IPS DF 6.9 (cell line): ENCODE results near the gene COTL1.
"Not testable (repeated sequence)": the region's sequence is repeated elsewhere in the genome, so short reads cannot be mapped to it uniquely, and the experiment has no call there.

ENCODE experiments used
- DNase-seq: peaks from one replicate; pipeline ENCODE4 v3.0.0-alpha.2; 2013; ENCODE audit warnings: low read depth, low spot score
- H3K27ac ChIP-seq: one replicate; pipeline ENCODE4 v1.5.1; 2013; ENCODE audit warnings: low read length, control low read depth
- H3K27me3 ChIP-seq: 2 replicates; pipeline ENCODE4 v1.6.1; 2013; ENCODE audit warnings: mild to moderate bottlenecking, low read length; ENCODE audit not compliant: control insufficient read depth, insufficient read depth
- H3K36me3 ChIP-seq: 2 replicates; pipeline ENCODE4 v1.6.1; 2013; ENCODE audit warnings: low read length; ENCODE audit not compliant: control insufficient read depth, insufficient read depth
- H3K4me1 ChIP-seq: 2 replicates; pipeline ENCODE4 v1.6.1; 2013; ENCODE audit warnings: low read length; ENCODE audit not compliant: control insufficient read depth, insufficient read depth
- H3K4me3 ChIP-seq: 2 replicates; pipeline ENCODE4 v1.5.1; 2013; ENCODE audit warnings: mild to moderate bottlenecking, low read length
- H3K9me3 ChIP-seq: 2 replicates; pipeline ENCODE4 v1.6.1; 2013; ENCODE audit warnings: low read length, inconsistent platforms; ENCODE audit not compliant: control insufficient read depth, insufficient read depth
- WGBS: extraction: QIAGEN DNeasy Blood & Tissue Kit; methylation state at CpG from one replicate; pipeline ENCODE4 v1.1.7; 2013; ENCODE audit warnings: mixed read lengths, missing lambda C conversion rate; ENCODE audit not compliant: insufficient read length, insufficient coverage; 5-methylcytosine and 5-hydroxymethylcytosine counted together

COTL1 gene

DNA sequence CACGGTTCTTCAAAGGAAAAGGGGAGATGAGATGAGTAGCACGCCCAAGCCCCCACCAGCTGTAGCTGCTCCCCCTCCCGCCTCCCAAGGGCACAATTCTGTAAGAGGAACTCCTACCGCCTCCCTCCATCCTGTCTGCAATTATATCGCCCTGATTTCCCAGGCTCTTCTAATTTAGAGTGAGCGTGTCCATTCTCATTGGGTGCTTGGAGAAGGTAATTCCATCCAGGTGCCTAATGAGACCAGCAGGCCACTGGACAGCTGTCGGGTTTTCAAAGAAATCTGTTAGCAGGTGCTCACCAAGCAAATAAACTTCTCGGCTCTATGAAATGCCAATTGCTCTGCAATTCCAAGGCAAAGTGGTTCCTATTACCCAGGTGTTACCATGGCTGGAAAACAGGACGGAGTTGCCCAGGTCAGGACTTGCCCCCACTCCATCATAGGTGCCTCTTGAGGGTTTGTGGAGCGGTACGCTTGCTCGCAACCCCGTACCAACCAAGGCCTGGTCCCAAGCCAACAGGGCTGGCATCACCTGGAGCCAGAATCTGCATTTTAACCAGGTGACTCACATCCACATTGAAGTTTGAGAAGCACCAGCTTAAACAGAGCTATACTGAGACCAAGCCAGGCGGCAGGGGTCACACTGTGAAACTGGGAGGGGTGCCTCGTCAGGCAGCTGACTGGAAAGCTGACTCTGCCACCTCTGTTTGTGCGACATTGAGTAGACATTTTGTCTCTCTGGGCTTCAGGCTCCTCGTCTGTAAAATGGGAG lies 97.0 kb downstream of the COTL1 start:
- no peak overlapping the region for H3K4me3 ChIP-seq
- H3K27ac ChIP-seq, result no peak overlapping the region
- WGBS, result no CpG with 5 or more reads among the region's 17 CpGs
- H3K4me1 ChIP-seq, result no peaks in the 10 kb centered on the region
- no peaks in the 10 kb centered on the region for H3K27me3 ChIP-seq
- no peaks in the 10 kb centered on the region for H3K9me3 ChIP-seq
- H3K36me3 ChIP-seq, result no peaks in the 10 kb centered on the region
- no peak for DNase-seq

- Histone ChIP-seq H3K27me3 (no peaks in the 10 kb centered on the region), H3K4me1 (no peaks in the 10 kb centered on the region; the same call in 1 of the 2 replicates)
- no CpG with 5 or more reads among the region's 11 CpGs for WGBS
Observed at GRCh38 chr16:84519855-84520254, 98.0 kb downstream of the COTL1 start.

GRCh38 chr16:84518804-84519341 lies 99.0 kb downstream of the COTL1 start:
- H3K4me3 ChIP-seq, result no peak overlapping the region
- DNase-seq, result no peak
- no peaks in the 10 kb centered on the region; the same call in 1 of the 2 replicates for H3K4me1 ChIP-seq
- H3K36me3 ChIP-seq, result no peaks in the 10 kb centered on the region
- H3K9me3 ChIP-seq, result no peaks in the 10 kb centered on the region
- no peaks in the 10 kb centered on the region for H3K27me3 ChIP-seq
- no peak overlapping the region for H3K27ac ChIP-seq
- WGBS, result no CpG with 5 or more reads among the region's 17 CpGs

More at GRCh38 chr16:84519855-84520254, 98.0 kb downstream of the COTL1 start:
- Histone ChIP-seq H3K9me3 (no peaks in the 10 kb centered on the region), H3K27ac (no peak overlapping the region), H3K4me3 (no peak overlapping the region), H3K36me3 (no peaks in the 10 kb centered on the region)
- no peak for DNase-seq

GRCh38 chr16:84518220-84518619 lies 99.7 kb downstream of the COTL1 start:
- H3K27me3 ChIP-seq, H3K4me3 ChIP-seq, H3K4me1 ChIP-seq, H3K27ac ChIP-seq, H3K36me3 ChIP-seq, DNase-seq, H3K9me3 ChIP-seq: not testable (repeated sequence)
- no CpG with 5 or more reads among the region's 3 CpGs for WGBS

DNA sequence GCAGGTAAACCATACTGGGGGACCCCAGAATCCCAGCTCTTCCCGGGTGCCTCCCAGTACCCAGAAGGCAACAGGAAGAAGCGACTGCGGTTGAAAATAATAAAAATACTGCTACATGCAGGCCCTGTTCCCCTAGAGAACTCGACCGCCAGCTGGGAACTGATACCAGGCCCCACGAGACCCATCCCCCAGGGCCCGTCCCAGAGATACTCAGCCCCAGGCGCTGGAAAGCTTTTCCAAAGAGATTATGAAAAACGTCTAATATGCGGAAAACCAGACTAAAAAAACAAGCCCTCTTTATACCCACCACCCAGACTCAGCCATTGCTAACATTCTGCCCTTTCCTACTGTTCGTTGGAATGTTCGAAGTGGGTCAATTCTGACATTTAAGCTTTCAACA lies 100.5 kb downstream of the COTL1 start:
- no peaks in the 10 kb centered on the region; the same call in 1 of the 2 replicates for H3K4me1 ChIP-seq
- no peak overlapping the region for H3K4me3 ChIP-seq
- H3K36me3 ChIP-seq, result no peaks in the 10 kb centered on the region
- WGBS, result no CpG with 5 or more reads among the region's 12 CpGs
- no peaks in the 10 kb centered on the region for H3K27me3 ChIP-seq
- H3K27ac ChIP-seq, result no peak overlapping the region
- H3K9me3 ChIP-seq, result no peaks in the 10 kb centered on the region
- DNase-seq, result no peak
